ENCODE data around the gene VKORC1. TPM values are rescaled to one million over a fixed set of nuclear protein-coding genes. Genes with fewer than 3 reads are reported as not detected.

Gene VKORC1
- total RNA-seq, 4 donors from 2014 or later = 20.1 to 35.9 (median 32.9) TPM

GRCh38 chr16:31099860-31100638, 5.5 kb upstream of the VKORC1 start:
- no peaks in the 10 kb centered on the region for H3K27me3 ChIP-seq
- ATAC-seq (no peak), DNase-seq (no peak)
- H3K36me3 ChIP-seq = no peaks in the 10 kb centered on the region
- intact Hi-C loops (cut with DNase I; ENCODE audit: low total_unique reads) = no loop called here
- H3K4me1 ChIP-seq = no peaks in the 10 kb centered on the region
- no peak overlapping the region for H3K27ac ChIP-seq
- no peaks in the 10 kb centered on the region for H3K9me3 ChIP-seq
- in situ Hi-C loops (cut with MboI; ENCODE audit: low sequenced_read_pairs in 4 of 4) = loop anchor here in 3 of 4 donors (10.0 to 25.0 kb wide), 3 partner anchors 55 to 345 kb away; partner anchors contain the start of genes HSD3B7 (in 1 of the 3), PRSS36 (in 1 of the 3) and ZNF843 (in 1 of the 3)
- TF ChIP-seq CTCF (IDR thresholded peaks at IDR 0.05 in 4 of 5, conservative IDR thresholded peaks at IDR 0.05 in 1 of 5) (no peak), POLR2A (IDR thresholded peaks at IDR 0.05) (no peak)
- H3K4me3 ChIP-seq = no peak overlapping the region

GRCh38 chr16:31094088-31094423, 541 bp downstream of the VKORC1 start:
- Histone ChIP-seq H3K36me3 (peaks cover 0 to 10% of the 10 kb centered on the region in 2 donors), H3K9me3 (no peaks in the 10 kb centered on the region), H3K27me3 (no peaks in the 10 kb centered on the region), H3K4me3 (peak overlapping the region; percentile 74 to 86 (median 77)), H3K27ac (peak overlapping the region; percentile 88 to 94 (median 94)), H3K4me1 (peaks cover 8 to 13% of the 10 kb centered on the region in 2 donors)
- intact Hi-C loops (cut with DNase I; ENCODE audit: low total_unique reads) = loop anchor here (1.0 to 2.0 kb wide), 3 partner anchors 20 to 109 kb away; partner anchors contain the start of genes HSD3B7, ZNF646 and ZNF668
- in situ Hi-C loops (cut with MboI; ENCODE audit: low sequenced_read_pairs in 4 of 4) = loop anchor here in 2 of 4 donors (10.0 to 25.0 kb wide), 2 partner anchors 61 to 107 kb away; partner anchors contain the start of genes HSD3B7 (in 1 of the 2) and PRSS36 (in 1 of the 2)
- DNase-seq (no peak), ATAC-seq (peak; percentile 11)
- TF ChIP-seq CTCF (IDR thresholded peaks at IDR 0.05 in 4 of 5, conservative IDR thresholded peaks at IDR 0.05 in 1 of 5) = no peak
- no peak for TF ChIP-seq POLR2A (IDR thresholded peaks at IDR 0.05)

- H3K4me3 ChIP-seq = peak overlapping the region in 3 of 4 donors; percentile 74 to 79 (median 75)
- H3K27me3 ChIP-seq = no peaks in the 10 kb centered on the region
- no peaks in the 10 kb centered on the region for H3K9me3 ChIP-seq
- DNase-seq (no peak), ATAC-seq (no peak)
- peaks cover 8 to 13% of the 10 kb centered on the region in 2 donors for H3K4me1 ChIP-seq
- intact Hi-C loops (cut with DNase I; ENCODE audit: low total_unique reads) (no loop called here), in situ Hi-C loops (cut with MboI; ENCODE audit: low sequenced_read_pairs in 4 of 4) (loop anchor here in 2 of 4 donors (10.0 to 25.0 kb wide), 2 partner anchors 62 to 106 kb away; partner anchors contain the start of genes HSD3B7 (in 1 of the 2) and PRSS36 (in 1 of the 2))
- no peak for TF ChIP-seq POLR2A (IDR thresholded peaks at IDR 0.05)
- no peak for TF ChIP-seq CTCF (IDR thresholded peaks at IDR 0.05 in 4 of 5, conservative IDR thresholded peaks at IDR 0.05 in 1 of 5)
- H3K27ac ChIP-seq = peak overlapping the region in 3 of 4 donors; percentile 88 to 94 (median 93)
- H3K36me3 ChIP-seq = peaks cover 0 to 10% of the 10 kb centered on the region in 2 donors
These were observed 1.4 kb downstream of the VKORC1 start for GRCh38 chr16:31093132-31093703.

- Histone ChIP-seq H3K4me1 (peaks cover 8 to 13% of the 10 kb centered on the region in 2 donors), H3K36me3 (peaks cover 0 to 10% of the 10 kb centered on the region in 2 donors), H3K4me3 (no peak overlapping the region), H3K27ac (no peak overlapping the region), H3K27me3 (no peaks in the 10 kb centered on the region), H3K9me3 (no peaks in the 10 kb centered on the region)
- no peak for DNase-seq
- TF ChIP-seq CTCF (IDR thresholded peaks at IDR 0.05 in 4 of 5, conservative IDR thresholded peaks at IDR 0.05 in 1 of 5) (no peak), POLR2A (IDR thresholded peaks at IDR 0.05) (no peak)
- intact Hi-C loops (cut with DNase I; ENCODE audit: low total_unique reads) = no loop called here
- ATAC-seq = no peak
- in situ Hi-C loops (cut with MboI; ENCODE audit: low sequenced_read_pairs in 4 of 4) = loop anchor here in 2 of 4 donors (10.0 to 25.0 kb wide), 2 partner anchors 62 to 105 kb away; partner anchors contain the start of genes HSD3B7 (in 1 of the 2) and PRSS36 (in 1 of the 2)
These were observed 2.3 kb downstream of the VKORC1 start for GRCh38 chr16:31092330-31092729.
